Right atrium auricular region (tissue), 2 donors: ENCODE measurements around the gene CLEC4M. TPM values are rescaled to one million over a fixed set of nuclear protein-coding genes. Genes with fewer than 3 reads are reported as not detected.

Experiments used
- DNase-seq: peaks from one replicate; pipeline ENCODE4 v3.0.0-alpha.2; 2019; ENCODE audit warnings: low spot score
- H3K27ac ChIP-seq, 2 donors: fragments of 200-600 bp; sonication (generic); 1 replicate in 1 of 2; 2 replicates in 1 of 2; pipeline ENCODE4 v1.5.1; 2016 to 2019
- H3K27me3 ChIP-seq, 2 donors: fragments of 200-600 bp; sonication (generic); one replicate each; pipeline versions ENCODE4 v1.5.1 to v1.6.0; 2017 to 2019
- H3K36me3 ChIP-seq: fragments of 200-600 bp; sonication (generic); one replicate; pipeline ENCODE4 v1.5.1; 2016
- H3K4me1 ChIP-seq, 2 donors: fragments of 200-600 bp; sonication (generic); one replicate each; pipeline versions ENCODE4 v1.5.1 to v1.6.0; 2017 to 2019
- H3K4me3 ChIP-seq, 2 donors: fragments of 200-600 bp; sonication (generic); 1 replicate in 1 of 2; 2 replicates in 1 of 2; pipeline ENCODE4 v1.5.1; 2017 to 2019; ENCODE audit warnings: mild to moderate bottlenecking in 1 of 2, moderate library complexity in 1 of 2
- H3K9me3 ChIP-seq, 2 donors: fragments of 200-600 bp; sonication (generic); one replicate each; pipeline ENCODE4 v1.5.1; 2019
- total RNA-seq, 2 donors: library from RNA; depleted of rRNA; stranded (reverse); fragments of >200 nt; gene quantifications; one replicate each; pipeline ENCODE4 v1.1.0, GENCODE V29; 2016
- TF ChIP-seq, protein P1 (sequence below), 2 donors: fragments of 200-600 bp; sonication (generic); IDR thresholded peaks; one replicate each; pipeline ENCODE4 v1.5.1; 2019; ENCODE audit warnings: antibody characterized with exemption in 2 of 2

The CLEC4M gene
- total RNA-seq, 2 donors from 2014 or later = not detected

DNA sequence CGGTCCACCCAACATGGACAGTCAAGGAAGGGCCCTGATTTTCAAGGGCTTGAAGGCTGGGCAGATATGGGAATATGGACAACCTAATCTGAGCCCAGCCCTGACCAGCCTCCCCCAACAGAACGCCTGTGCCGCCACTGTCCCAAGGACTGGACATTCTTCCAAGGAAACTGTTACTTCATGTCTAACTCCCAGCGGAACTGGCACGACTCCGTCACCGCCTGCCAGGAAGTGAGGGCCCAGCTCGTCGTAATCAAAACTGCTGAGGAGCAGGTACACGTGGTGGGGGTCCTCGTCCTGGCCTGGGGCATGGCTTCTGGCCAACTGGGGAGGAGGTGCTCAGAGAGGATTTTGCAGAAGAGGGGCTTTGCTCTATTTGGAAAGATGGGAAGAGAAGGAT is 3.5 kb downstream of the CLEC4M start:
- Histone ChIP-seq H3K4me3 (no peak overlapping the region), H3K4me1 (no peaks in the 10 kb centered on the region), H3K9me3 (no peaks in the 10 kb centered on the region), H3K27me3 (no peaks in the 10 kb centered on the region), H3K36me3 (no peaks in the 10 kb centered on the region), H3K27ac (no peak overlapping the region)
- TF ChIP-seq, protein P1, sequence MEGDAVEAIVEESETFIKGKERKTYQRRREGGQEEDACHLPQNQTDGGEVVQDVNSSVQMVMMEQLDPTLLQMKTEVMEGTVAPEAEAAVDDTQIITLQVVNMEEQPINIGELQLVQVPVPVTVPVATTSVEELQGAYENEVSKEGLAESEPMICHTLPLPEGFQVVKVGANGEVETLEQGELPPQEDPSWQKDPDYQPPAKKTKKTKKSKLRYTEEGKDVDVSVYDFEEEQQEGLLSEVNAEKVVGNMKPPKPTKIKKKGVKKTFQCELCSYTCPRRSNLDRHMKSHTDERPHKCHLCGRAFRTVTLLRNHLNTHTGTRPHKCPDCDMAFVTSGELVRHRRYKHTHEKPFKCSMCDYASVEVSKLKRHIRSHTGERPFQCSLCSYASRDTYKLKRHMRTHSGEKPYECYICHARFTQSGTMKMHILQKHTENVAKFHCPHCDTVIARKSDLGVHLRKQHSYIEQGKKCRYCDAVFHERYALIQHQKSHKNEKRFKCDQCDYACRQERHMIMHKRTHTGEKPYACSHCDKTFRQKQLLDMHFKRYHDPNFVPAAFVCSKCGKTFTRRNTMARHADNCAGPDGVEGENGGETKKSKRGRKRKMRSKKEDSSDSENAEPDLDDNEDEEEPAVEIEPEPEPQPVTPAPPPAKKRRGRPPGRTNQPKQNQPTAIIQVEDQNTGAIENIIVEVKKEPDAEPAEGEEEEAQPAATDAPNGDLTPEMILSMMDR (IDR thresholded peaks at IDR 0.05) = no peak
- DNase-seq = no peak

GRCh38 chr19:7767487-7767886 is 4.4 kb downstream of the CLEC4M start:
- TF ChIP-seq, protein P1 (IDR thresholded peaks at IDR 0.05) = no peak
- Histone ChIP-seq H3K4me3 (no peak overlapping the region), H3K4me1 (no peaks in the 10 kb centered on the region), H3K27ac (no peak overlapping the region), H3K36me3 (no peaks in the 10 kb centered on the region), H3K9me3 (no peaks in the 10 kb centered on the region), H3K27me3 (no peaks in the 10 kb centered on the region)
- DNase-seq = no peak

- H3K9me3 ChIP-seq = no peaks in the 10 kb centered on the region
- no peaks in the 10 kb centered on the region for H3K4me1 ChIP-seq
- TF ChIP-seq, protein P1 (IDR thresholded peaks at IDR 0.05) = no peak
- H3K4me3 ChIP-seq = no peak overlapping the region
- H3K36me3 ChIP-seq = no peaks in the 10 kb centered on the region
- no peak for DNase-seq
- H3K27me3 ChIP-seq = no peaks in the 10 kb centered on the region
- H3K27ac ChIP-seq = no peak overlapping the region
Observed at GRCh38 chr19:7769171-7769570, 6.1 kb downstream of the CLEC4M start.

DNA sequence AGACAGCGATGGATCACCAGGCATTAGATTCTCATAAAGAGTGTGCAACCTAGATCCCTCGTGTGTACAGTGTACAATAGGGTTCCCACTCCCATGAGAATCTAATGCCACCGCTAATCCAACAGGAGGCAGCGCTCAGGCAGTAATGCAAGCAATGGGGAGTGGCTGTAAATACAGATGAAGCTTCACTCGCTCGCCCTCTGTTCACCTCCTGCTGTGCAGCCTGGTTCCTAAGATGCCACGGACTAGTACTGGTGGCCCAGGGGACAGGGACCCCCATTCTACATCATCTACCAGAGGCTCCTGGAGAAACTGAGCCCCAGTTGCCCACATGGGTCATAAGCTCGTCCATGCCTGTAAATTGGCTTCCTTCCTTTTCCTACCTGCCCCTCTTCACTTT is 8.0 kb downstream of the CLEC4M start:
- H3K27me3 ChIP-seq = no peaks in the 10 kb centered on the region
- TF ChIP-seq, protein P1 (IDR thresholded peaks at IDR 0.05) = no peak
- no peaks in the 10 kb centered on the region for H3K36me3 ChIP-seq
- no peak overlapping the region for H3K27ac ChIP-seq
- no peaks in the 10 kb centered on the region for H3K9me3 ChIP-seq
- DNase-seq = no peak
- H3K4me3 ChIP-seq = no peak overlapping the region
- H3K4me1 ChIP-seq = no peaks in the 10 kb centered on the region

DNA sequence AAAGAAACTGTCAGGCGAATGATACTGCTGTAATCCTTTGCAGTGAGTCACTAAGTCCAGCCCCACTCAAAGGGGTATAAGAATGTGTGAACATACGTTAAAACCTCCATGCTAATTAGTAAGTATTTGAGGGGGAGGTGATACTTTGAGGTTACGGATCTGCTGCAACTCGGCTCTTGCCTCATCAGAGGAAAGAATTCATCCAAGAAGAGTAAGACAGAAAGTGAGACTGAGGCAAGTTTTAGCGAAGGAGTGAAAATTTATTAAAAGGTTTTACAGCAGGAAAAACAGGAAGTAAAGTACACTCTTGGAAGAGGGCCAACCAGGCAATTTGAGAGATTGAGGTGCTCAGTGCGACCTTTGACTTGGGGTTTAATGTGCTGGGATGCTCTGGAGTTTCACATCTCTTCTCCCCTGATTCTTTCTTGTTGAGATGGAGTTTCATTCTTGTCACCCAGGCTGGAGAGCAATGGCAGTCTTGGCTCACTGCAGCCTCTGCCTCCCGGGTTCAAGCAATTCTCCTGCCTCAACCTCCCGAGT is 9.8 kb downstream of the CLEC4M start:
- Histone ChIP-seq H3K27ac (no peak overlapping the region), H3K36me3 (no peaks in the 10 kb centered on the region), H3K9me3 (no peaks in the 10 kb centered on the region), H3K4me1 (no peaks in the 10 kb centered on the region), H3K4me3 (no peak overlapping the region), H3K27me3 (no peaks in the 10 kb centered on the region)
- DNase-seq = no peak
- TF ChIP-seq, protein P1 (IDR thresholded peaks at IDR 0.05) = no peak

GRCh38 chr19:7773841-7774240 is 10.8 kb downstream of the CLEC4M start:
- Histone ChIP-seq H3K27me3 (no peaks in the 10 kb centered on the region), H3K9me3 (no peaks in the 10 kb centered on the region), H3K4me3 (no peak overlapping the region), H3K4me1 (no peaks in the 10 kb centered on the region), H3K36me3 (no peaks in the 10 kb centered on the region), H3K27ac (no peak overlapping the region)
- DNase-seq = no peak
- TF ChIP-seq, protein P1 (IDR thresholded peaks at IDR 0.05) = no peak
